NB4 (cell line): ENCODE results near the gene RTL1.

Experiments used
- DNase-seq: peaks from one replicate; pipeline ENCODE4 v3.0.0; 2010; ENCODE audit warnings: low read depth
- H3K4me3 ChIP-seq: one replicate; pipeline ENCODE4 v1.5.1; 2011; ENCODE audit warnings: mild to moderate bottlenecking, low read depth, low read length, moderate library complexity
- CTCF ChIP-seq: IDR thresholded peaks from one replicate; pipeline ENCODE4 v1.5.1; 2012; ENCODE audit warnings: low read depth, low read length
- MAX ChIP-seq: IDR thresholded peaks from 2 replicates; pipeline ENCODE4 v1.6.1; 2011; ENCODE audit warnings: low read depth, low read length
- MYC ChIP-seq: IDR thresholded peaks from 2 replicates; pipeline ENCODE4 v1.6.1; 2011; ENCODE audit warnings: low read depth, low read length
- POLR2A ChIP-seq: IDR thresholded peaks from 2 replicates; pipeline ENCODE4 v1.6.1; 2011; ENCODE audit warnings: mild to moderate bottlenecking; ENCODE audit not compliant: insufficient read length; ENCODE audit errors: extremely low read depth

RTL1 gene

GRCh38 chr14:100864960-100865681 is 38.4 kb downstream of the RTL1 start:
- TF ChIP-seq MAX (no peak), POLR2A (no peak), MYC (no peak), CTCF (no peak)
- no peak for DNase-seq
- no peak overlapping the region for H3K4me3 ChIP-seq

- no peak overlapping the region for H3K4me3 ChIP-seq
- TF ChIP-seq MAX (no peak), MYC (no peak), POLR2A (no peak), CTCF (no peak)
- no peak for DNase-seq
Measured at GRCh38 chr14:100864206-100864605, 39.3 kb downstream of the RTL1 start.

- no peak for DNase-seq
- no peak for TF ChIP-seq MYC
- TF ChIP-seq CTCF: no peak
- no peak for TF ChIP-seq POLR2A
- TF ChIP-seq MAX: no peak
- H3K4me3 ChIP-seq: no peak overlapping the region
Measured at GRCh38 chr14:100862793-100863192, 40.7 kb downstream of the RTL1 start.

- H3K4me3 ChIP-seq: no peak overlapping the region
- DNase-seq: no peak
- TF ChIP-seq CTCF (no peak), MAX (no peak), MYC (no peak), POLR2A (no peak)
Measured at GRCh38 chr14:100862277-100862676, 41.2 kb downstream of the RTL1 start.

GRCh38 chr14:100861937-100862247 is 41.6 kb downstream of the RTL1 start:
- DNase-seq: no peak
- no peak overlapping the region for H3K4me3 ChIP-seq
- no peak for TF ChIP-seq MAX
- TF ChIP-seq MYC: no peak
- TF ChIP-seq POLR2A: no peak
- no peak for TF ChIP-seq CTCF
